ENCODE results near the gene SMAD2. TPM values are rescaled to one million over a fixed set of nuclear protein-coding genes. Genes with fewer than 3 reads are reported as not detected.

Gene SMAD2
- total and polyA plus RNA-seq, 2 of the 8 experiments (the other 6 are each of a cell fraction or from before 2014, with no cell fraction given): 28.4 to 124 TPM

DNA sequence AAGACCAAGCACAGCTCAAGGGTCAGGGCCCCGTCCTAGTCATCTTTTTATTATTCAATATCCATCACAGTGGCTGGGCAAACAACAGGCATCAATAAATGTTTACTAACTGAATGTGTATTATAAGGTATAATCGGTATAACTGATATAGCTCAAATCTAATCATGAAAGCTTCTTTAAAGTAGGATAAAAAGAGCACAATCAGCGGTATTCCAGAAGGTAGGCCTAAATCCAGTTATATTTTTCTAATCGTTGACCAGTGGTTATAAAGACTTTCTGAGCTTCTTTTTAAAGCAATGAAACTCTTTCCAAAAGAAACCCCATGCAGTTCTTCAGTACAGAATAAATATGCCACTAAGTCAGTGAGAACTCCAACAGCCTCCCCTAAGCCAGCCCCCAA lies 92.1 kb downstream of the SMAD2 start:
- ChIA-PET CTCF (ENCODE audit: partially characterized antibody) (interaction anchor here (0.7 to 2.3 kb wide), 4 partner anchors 14 to 159 kb away, joined by 3 to 6 read pairs (median 3); no protein-coding TSS in a partner anchor), POLR2A (ENCODE audit: partially characterized antibody) (no interaction called here)
- H4K91ac ChIP-seq (replicated peaks; ENCODE audit: insufficient read length, low read length): no peak overlapping the region
- no peaks in the 10 kb centered on the region for H3K27me3 ChIP-seq (replicated peaks in 1 of 4; ENCODE audit: control insufficient read depth in 3 of 4, extremely low read depth in 1 of 4, insufficient read depth in 3 of 4, low read length in 3 of 4)
- H3K4ac ChIP-seq (replicated peaks; ENCODE audit: insufficient read length, low read depth, low read length): no peak overlapping the region
- no peak overlapping the region for H4K5ac ChIP-seq (ENCODE audit: insufficient read length, low read depth, low read length)
- no peak overlapping the region for H3K23ac ChIP-seq (ENCODE audit: insufficient read length)
- H3K4me3 ChIP-seq (ENCODE audit: extremely low read depth in 1 of 4, insufficient read depth in 2 of 4, low read depth in 3 of 4, low read length in 4 of 4): no peak overlapping the region
- H4K8ac ChIP-seq (ENCODE audit: extremely low read depth, insufficient read depth, low read length): no peak overlapping the region
- no peak overlapping the region for H2BK15ac ChIP-seq (ENCODE audit: low read length)
- H3K9me3 ChIP-seq (ENCODE audit: insufficient read depth in 2 of 2, low read depth in 1 of 2, low read length in 1 of 2): no peaks in the 10 kb centered on the region
- no peak for DNase-seq (ENCODE audit: low read depth in 1 of 2, low spot score in 2 of 2)
- H3K18ac ChIP-seq (ENCODE audit: extremely low read depth, low read length): no peak overlapping the region
- no peak overlapping the region for H3K27ac ChIP-seq (ENCODE audit: low read depth, low read length)
- H2BK20ac ChIP-seq (ENCODE audit: low read length): no peak overlapping the region
- no peak overlapping the region for H2AFZ ChIP-seq (ENCODE audit: low read length)
- no peaks in the 10 kb centered on the region for H3K79me2 ChIP-seq (ENCODE audit: control insufficient read depth in 1 of 2, insufficient read depth in 2 of 2, low read length in 2 of 2)
- H3K23me2 ChIP-seq (ENCODE audit: low read depth, low read length): no peaks in the 10 kb centered on the region
- H3K56ac ChIP-seq (replicated peaks; ENCODE audit: insufficient read length, low read depth, low read length): no peak overlapping the region
- no peak overlapping the region for H2BK12ac ChIP-seq (ENCODE audit: low read depth, low read length)
- H2BK5ac ChIP-seq (ENCODE audit: low read depth, low read length): no peak overlapping the region
- H3K14ac ChIP-seq (ENCODE audit: insufficient read length): no peak overlapping the region
- H3K36me3 ChIP-seq (ENCODE audit: control insufficient read depth in 2 of 4, insufficient read depth in 4 of 4, low read length in 3 of 4): peaks cover 2 to 57% (median 25%) of the 10 kb centered on the region in 4 experiments; a peak in 7 of 8 replicates
- H4K20me1 ChIP-seq (replicated peaks in 1 of 2; ENCODE audit: control insufficient read depth in 1 of 2, insufficient read depth in 2 of 2, low read length in 2 of 2): no peaks in the 10 kb centered on the region
- no peaks in the 10 kb centered on the region for H3K79me1 ChIP-seq (ENCODE audit: low read depth, low read length)
- H2AK5ac ChIP-seq (ENCODE audit: low read depth, low read length): no peak overlapping the region
- WGBS, 2 experiments (ENCODE audit: extremely low coverage in 1 of 2, insufficient coverage in 1 of 2, insufficient read length in 1 of 2, insufficient replicate concordance in 2 of 2, low coverage in 1 of 2, low lambda C conversion rate in 2 of 2, missing lambda C conversion rate in 1 of 2): 93% methylated on average over 4 of the region's 4 CpGs; no CpG with 5 or more reads in 1 of the 2 experiments
- no peak overlapping the region for H2BK120ac ChIP-seq (replicated peaks; ENCODE audit: low read depth, low read length)
- 0 out of 7 replicates have a peak, but pooled peaks cover 0 to 2% (median 0%) of the 10 kb centered on the region in 4 experiments for H3K4me1 ChIP-seq (replicated peaks in 1 of 4; ENCODE audit: control insufficient read depth in 3 of 4, insufficient read depth in 4 of 4, low read length in 3 of 4)
- FAIRE-seq: no peak
- H3K9ac ChIP-seq (replicated peaks in 1 of 4; ENCODE audit: extremely low read depth in 1 of 4, low read depth in 3 of 4, low read length in 3 of 4): no peak overlapping the region
- no peak overlapping the region for H3K4me2 ChIP-seq (ENCODE audit: insufficient read depth in 1 of 2, low read depth in 2 of 2, low read length in 2 of 2)
- no peak for TF ChIP-seq TBP (IDR thresholded peaks at IDR 0.05; ENCODE audit: low read depth, low read length)
- TF ChIP-seq BRCA1 (IDR thresholded peaks at IDR 0.05; ENCODE audit: low read depth, low read length): no peak
- TF ChIP-seq SRF (IDR thresholded peaks at IDR 0.05; ENCODE audit: low read depth, low read length): no peak
